HCT116 (cell line): Measurements from ENCODE around the gene TSC22D3. TPM values are rescaled to one million over a fixed set of nuclear protein-coding genes. Genes with fewer than 3 reads are reported as not detected.

Experiments used
- ATAC-seq: fragments of 200-7000 bp; cut with Tn5 transposase; 2 replicates; pipeline ENCODE4 v1.9.1; 2020; ENCODE audit warnings: mild to moderate bottlenecking, moderate library complexity
- BruUV-seq: library from RNA; stranded (reverse); fragments of 400-500 nt; replicated peaks from 2 replicates; lab custom pipeline; 2021; lab: Mats Ljungman, UMichigan
- CTCF ChIA-PET: fragments of 300-600 bp; sonication (Branson Sonifier 250); formaldehyde crosslinking; loops from one replicate; lab custom pipeline; 2021; ENCODE audit warnings: antibody characterized with exemption; lab: Charles Lee
- POLR2A ChIA-PET: fragments of 300-600, 350-600 bp; sonication (Branson Sonifier 250); formaldehyde crosslinking; loops from one replicate; lab custom pipeline; 2021; ENCODE audit warnings: antibody characterized with exemption; lab: Charles Lee
- RAD21 ChIA-PET, 2 experiments: fragments of 300-600 bp; sonication (Branson Sonifier 250); formaldehyde crosslinking; loops; one replicate each; lab custom pipeline; 2023; ENCODE audit warnings: low total read pairs in 2 of 2; ENCODE audit not compliant: uncharacterized antibody in 2 of 2, unreplicated experiment in 2 of 2, low non-redundant PET in 1 of 2; lab: Charles Lee
- DNase-seq: peaks from one replicate; pipeline ENCODE4 v3.0.0-alpha.2; 2010; ENCODE audit warnings: low read depth, low spot score
- H2AFZ ChIP-seq: fragments of 200-600 bp; shearing (Covaris generic), sonication (generic); 2 replicates; pipeline ENCODE4 v1.6.1; 2017; ENCODE audit warnings: low read depth, mixed run types, mixed read lengths, antibody characterized with exemption, low read length; ENCODE audit not compliant: poor library complexity, severe bottlenecking
- H3K27ac ChIP-seq: 2 replicates; pipeline ENCODE4 v1.5.1; 2012; ENCODE audit warnings: low read depth, low read length
- H3K27me3 ChIP-seq: fragments of 200-600 bp; sonication (generic); 2 replicates; pipeline ENCODE4 v1.6.1; 2016; ENCODE audit warnings: mixed run types, low read length, mixed read lengths; ENCODE audit not compliant: insufficient read depth
- H3K36me3 ChIP-seq, 2 experiments: fragments of 200-500 bp in 1 of 2; fragments of 200-600 bp in 1 of 2; sonication (Bioruptor generic) in 1 of 2; sonication (generic) in 1 of 2; 2 replicates each; pipeline versions ENCODE4 v1.5.1 to v1.6.1; 2014 to 2016; ENCODE audit warnings: low read length in 2 of 2, inconsistent platforms in 1 of 2, mixed read lengths in 1 of 2, mixed run types in 1 of 2; ENCODE audit not compliant: insufficient read depth in 2 of 2, control insufficient read depth in 1 of 2
- H3K4me1 ChIP-seq, 2 experiments: fragments of 200-600 bp in 1 of 2; sonication (generic) in 1 of 2; 2 replicates each; pipeline versions ENCODE4 v1.5.1 to v1.6.1; 2012 to 2017; ENCODE audit warnings: low read length in 2 of 2, inconsistent platforms in 1 of 2, mild to moderate bottlenecking in 1 of 2, mixed read lengths in 1 of 2, mixed run types in 1 of 2, moderate library complexity in 1 of 2; ENCODE audit not compliant: insufficient read depth in 2 of 2, control insufficient read depth in 1 of 2
- H3K4me2 ChIP-seq: fragments of 200-600 bp; sonication (generic); 2 replicates; pipeline ENCODE4 v1.6.1; 2017; ENCODE audit warnings: mixed run types, low read length, mixed read lengths
- H3K4me3 ChIP-seq, 2 experiments: fragments of 200-600 bp in 1 of 2; sonication (generic) in 1 of 2; replicated peaks in 1 of 2; 2 replicates each; pipeline ENCODE4 v1.5.1; 2011 to 2016; ENCODE audit warnings: low read length in 2 of 2, control low read depth in 1 of 2, low read depth in 1 of 2, mild to moderate bottlenecking in 1 of 2, mixed read lengths in 1 of 2, mixed run types in 1 of 2
- H3K79me2 ChIP-seq: fragments of 200-600 bp; sonication (generic); 2 replicates; pipeline ENCODE4 v1.6.1; 2017; ENCODE audit warnings: mild to moderate bottlenecking, mixed run types, low read length, moderate library complexity, mixed read lengths; ENCODE audit not compliant: insufficient read depth
- H3K9ac ChIP-seq: fragments of 200-600 bp; sonication (generic); 2 replicates; pipeline ENCODE4 v1.6.1; 2016; ENCODE audit warnings: low read length, mixed read lengths
- H3K9me2 ChIP-seq: fragments of 200-600 bp; sonication (generic), shearing (Covaris generic); 2 replicates; pipeline ENCODE4 v1.6.1; 2017; ENCODE audit warnings: mixed run types, mild to moderate bottlenecking, moderate library complexity; ENCODE audit not compliant: insufficient read depth
- H3K9me3 ChIP-seq, 2 experiments: fragments of 200-500 bp in 1 of 2; fragments of 200-600 bp in 1 of 2; sonication (Bioruptor generic) in 1 of 2; sonication (generic) in 1 of 2; 2 replicates each; pipeline ENCODE4 v1.6.1; 2014 to 2017; ENCODE audit warnings: low read length in 2 of 2, mixed read lengths in 2 of 2, inconsistent platforms in 1 of 2, low read depth in 1 of 2, mild to moderate bottlenecking in 1 of 2, mixed run types in 1 of 2, moderate library complexity in 1 of 2; ENCODE audit not compliant: control insufficient read depth in 1 of 2, insufficient read depth in 1 of 2
- H4K20me1 ChIP-seq: fragments of 200-600 bp; sonication (generic), shearing (Covaris generic); 2 replicates; pipeline ENCODE4 v1.6.1; 2017; ENCODE audit warnings: mixed run types, mild to moderate bottlenecking, moderate library complexity; ENCODE audit not compliant: insufficient read depth
- ATF3 ChIP-seq: IDR thresholded peaks from 2 replicates; pipeline ENCODE4 v1.6.1; 2012
- CEBPB ChIP-seq: IDR thresholded peaks from 2 replicates; pipeline ENCODE4 v1.6.1; 2012; ENCODE audit warnings: low read depth
- CTCF ChIP-seq, 3 experiments: fragments of 200-600 bp in 1 of 3; sonication (generic) in 1 of 3; IDR thresholded peaks in 2 of 3; conservative IDR thresholded peaks in 1 of 3; 2 replicates each; pipeline ENCODE4 v1.5.1; 2012 to 2017; ENCODE audit warnings: low read depth in 2 of 3, low read length in 2 of 3, antibody characterized with exemption in 1 of 3, borderline replicate concordance in 1 of 3, control low read depth in 1 of 3, mild to moderate bottlenecking in 1 of 3, mixed read lengths in 1 of 3, mixed run types in 1 of 3, moderate library complexity in 1 of 3; ENCODE audit not compliant: insufficient read depth in 1 of 3
- EGR1 ChIP-seq: IDR thresholded peaks from 2 replicates; pipeline ENCODE4 v1.6.1; 2012; ENCODE audit warnings: low read depth
- ELF1 ChIP-seq: IDR thresholded peaks from 2 replicates; pipeline ENCODE4 v1.6.1; 2012; ENCODE audit warnings: low read depth, borderline replicate concordance
- EZH2 ChIP-seq: fragments of 200-600 bp; sonication (generic); IDR thresholded peaks from 2 replicates; pipeline ENCODE4 v1.6.1; 2017; ENCODE audit warnings: antibody characterized with exemption, mixed run types
- EZH2phosphoT487 ChIP-seq: fragments of 200-600 bp; IDR thresholded peaks from 2 replicates; pipeline ENCODE4 v1.6.1; 2018; ENCODE audit warnings: antibody characterized with exemption, borderline replicate concordance
- FOSL1 ChIP-seq: IDR thresholded peaks from 2 replicates; pipeline ENCODE4 v1.6.1; 2012; ENCODE audit warnings: low read depth
- JUND ChIP-seq: IDR thresholded peaks from 2 replicates; pipeline ENCODE4 v1.6.1; 2012
- MAX ChIP-seq: IDR thresholded peaks from 2 replicates; pipeline ENCODE4 v1.6.1; 2012
- POLR2A ChIP-seq: IDR thresholded peaks from 2 replicates; pipeline ENCODE4 v1.7.0; 2011; ENCODE audit warnings: borderline replicate concordance; ENCODE audit not compliant: insufficient read depth, insufficient read length; ENCODE audit errors: extremely low read depth
- REST ChIP-seq: IDR thresholded peaks from 2 replicates; pipeline ENCODE4 v1.6.1; 2012; ENCODE audit warnings: low read depth
- SIN3A ChIP-seq: IDR thresholded peaks from 2 replicates; pipeline ENCODE4 v1.6.1; 2012; ENCODE audit warnings: low read depth
- SP1 ChIP-seq: IDR thresholded peaks from 2 replicates; pipeline ENCODE4 v1.6.1; 2012; ENCODE audit warnings: low read depth
- SRF ChIP-seq: IDR thresholded peaks from 2 replicates; pipeline ENCODE4 v1.6.1; 2012; ENCODE audit warnings: low read depth
- TCF7L2 ChIP-seq: IDR thresholded peaks from 2 replicates; pipeline ENCODE4 v1.7.0; 2011; ENCODE audit warnings: borderline replicate concordance, inconsistent platforms; ENCODE audit not compliant: insufficient read depth, insufficient read length; ENCODE audit errors: extremely low read depth
- YY1 ChIP-seq: IDR thresholded peaks from 2 replicates; pipeline ENCODE4 v1.6.1; 2011; ENCODE audit warnings: low read length, low read depth, moderate library complexity, mild to moderate bottlenecking; ENCODE audit not compliant: insufficient replicate concordance; ENCODE audit errors: extremely low read depth
- ZFX ChIP-seq: fragments of 450-650 bp; IDR thresholded peaks from 2 replicates; pipeline ENCODE4 v1.6.1; 2017
- ZNF274 ChIP-seq: fragments of 200-500 bp; sonication (Bioruptor generic); IDR thresholded peaks from 2 replicates; pipeline ENCODE4 v1.6.1; 2014; ENCODE audit warnings: mild to moderate bottlenecking, low read depth, low read length, inconsistent platforms
- intact Hi-C: fragments of 100-400 bp; cut with micrococcal nuclease; formaldehyde crosslinking; loops from 2 replicates; pipeline ENCODE4 v1.10.0; 2022
- total RNA-seq: library from RNA; stranded (reverse); gene quantifications from one replicate; pipeline ENCODE4 v1.2.1, GENCODE V29; 2021; ENCODE audit not compliant: unreplicated experiment

TSC22D3 gene
- total RNA-seq, 1 experiment from 2014 or later: 24.6 TPM

GRCh38 chrX:107683931-107684330 is 91.7 kb downstream of the TSC22D3 start:
- no peak overlapping the region for H3K4me2 ChIP-seq
- RAD21 ChIA-PET: no interaction called here
- no peak overlapping the region for H3K4me3 ChIP-seq
- no peaks in the 10 kb centered on the region for H3K36me3 ChIP-seq
- H3K9me2 ChIP-seq: no peaks in the 10 kb centered on the region
- no TSS peak for BruUV-seq
- no peaks in the 10 kb centered on the region for H4K20me1 ChIP-seq
- no peak for DNase-seq
- no peak for ATAC-seq
- intact Hi-C loops: no loop called here
- H3K27me3 ChIP-seq: no peaks in the 10 kb centered on the region
- no peak for TF ChIP-seq POLR2A
- TF ChIP-seq CTCF (IDR thresholded peaks at IDR 0.05 in 2 of 3, conservative IDR thresholded peaks at IDR 0.05 in 1 of 3; ENCODE audit: borderline replicate concordance in 1 of 3, insufficient read depth in 1 of 3, low read depth in 2 of 3, low read length in 2 of 3): no peak
- TF ChIP-seq EZH2phosphoT487: no peak
- TF ChIP-seq ZNF274: no peak
- TF ChIP-seq SP1: no peak
- no peak for TF ChIP-seq ZFX
- TF ChIP-seq REST: no peak
- no peak for TF ChIP-seq MAX
- TF ChIP-seq TCF7L2: no peak
- no peak for TF ChIP-seq EGR1
- TF ChIP-seq JUND: no peak
- no peak for TF ChIP-seq YY1
- TF ChIP-seq ATF3: no peak
- TF ChIP-seq SRF: no peak
- no peak for TF ChIP-seq FOSL1
- no peak for TF ChIP-seq EZH2
- TF ChIP-seq CEBPB: no peak
- TF ChIP-seq ELF1: no peak
- TF ChIP-seq SIN3A: no peak
- TF ChIP-seq, all 23 proteins: peak for 0
- Histone ChIP-seq H3K4me1 (peaks cover 5 to 14% of the 10 kb centered on the region in 2 experiments; a peak in 3 of 4 replicates), H3K9me3 (no peaks in the 10 kb centered on the region), H3K9ac (no peak overlapping the region), H3K27ac (no peak overlapping the region), H3K79me2 (no peaks in the 10 kb centered on the region), H2AFZ (no peak overlapping the region)
- ChIA-PET CTCF (no interaction called here), POLR2A (interaction anchor here (0.6 kb wide), 1 partner anchor 11 kb away, joined by 3 read pairs; no protein-coding TSS in a partner anchor)
